ENCODE results near the gene ALDH1A2.

DNA sequence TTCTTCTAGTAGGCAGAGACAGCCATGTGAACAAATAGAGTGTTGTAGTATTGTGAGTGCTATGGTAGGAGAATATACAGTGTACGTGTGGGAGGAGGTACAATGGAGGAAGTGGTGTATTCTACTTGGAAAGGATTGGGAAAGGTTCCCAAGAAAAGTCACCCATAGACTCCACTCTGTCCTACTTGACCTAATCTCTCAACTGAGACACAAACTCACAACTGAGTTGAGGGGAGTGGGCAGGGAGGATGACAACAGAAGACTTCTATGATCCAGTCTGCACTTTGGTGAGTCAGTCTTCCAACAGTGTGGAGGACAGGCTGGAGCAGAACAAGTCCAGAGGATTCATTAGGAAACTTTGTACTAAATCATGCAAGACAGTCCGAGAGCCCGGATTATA, 43.9 kb upstream of the ALDH1A2 start:
- TF ChIP-seq, protein P1, sequence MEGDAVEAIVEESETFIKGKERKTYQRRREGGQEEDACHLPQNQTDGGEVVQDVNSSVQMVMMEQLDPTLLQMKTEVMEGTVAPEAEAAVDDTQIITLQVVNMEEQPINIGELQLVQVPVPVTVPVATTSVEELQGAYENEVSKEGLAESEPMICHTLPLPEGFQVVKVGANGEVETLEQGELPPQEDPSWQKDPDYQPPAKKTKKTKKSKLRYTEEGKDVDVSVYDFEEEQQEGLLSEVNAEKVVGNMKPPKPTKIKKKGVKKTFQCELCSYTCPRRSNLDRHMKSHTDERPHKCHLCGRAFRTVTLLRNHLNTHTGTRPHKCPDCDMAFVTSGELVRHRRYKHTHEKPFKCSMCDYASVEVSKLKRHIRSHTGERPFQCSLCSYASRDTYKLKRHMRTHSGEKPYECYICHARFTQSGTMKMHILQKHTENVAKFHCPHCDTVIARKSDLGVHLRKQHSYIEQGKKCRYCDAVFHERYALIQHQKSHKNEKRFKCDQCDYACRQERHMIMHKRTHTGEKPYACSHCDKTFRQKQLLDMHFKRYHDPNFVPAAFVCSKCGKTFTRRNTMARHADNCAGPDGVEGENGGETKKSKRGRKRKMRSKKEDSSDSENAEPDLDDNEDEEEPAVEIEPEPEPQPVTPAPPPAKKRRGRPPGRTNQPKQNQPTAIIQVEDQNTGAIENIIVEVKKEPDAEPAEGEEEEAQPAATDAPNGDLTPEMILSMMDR (IDR thresholded peaks at IDR 0.05), result no peak
- no peak for TF ChIP-seq POLR2A (IDR thresholded peaks at IDR 0.05)
- TF ChIP-seq EP300 (IDR thresholded peaks at IDR 0.05), result no peak
